WTC11 (cell line): ENCODE results near the gene IQSEC1. TPM values are rescaled to one million over a fixed set of nuclear protein-coding genes. Genes with fewer than 3 reads are reported as not detected.

ENCODE experiments used
- ATAC-seq: fragments of 200-7000 bp; cut with Tn5 transposase; 2 replicates; pipeline ENCODE4 v1.10.0; 2021; ENCODE audit warnings: mild to moderate bottlenecking, moderate library complexity
- CTCF ChIA-PET: fragments of 300-600 bp; sonication (Branson Sonifier 250); formaldehyde crosslinking; loops from one replicate; lab custom pipeline; 2021; ENCODE audit warnings: antibody characterized with exemption; lab: Charles Lee
- POLR2A ChIA-PET: fragments of 350-600 bp; sonication (Branson Sonifier 250); formaldehyde crosslinking; loops from one replicate; lab custom pipeline; 2021; ENCODE audit warnings: antibody characterized with exemption; lab: Charles Lee
- DNase-seq: peaks from one replicate; pipeline ENCODE4 v3.0.0; 2021; ENCODE audit warnings: low spot score
- H3K27ac Mint-ChIP-seq: 2 replicates; pipeline ENCODE4 v1.8.0; 2021; ENCODE audit warnings: mixed read lengths
- H3K27me3 Mint-ChIP-seq: 2 replicates; pipeline ENCODE4 v1.8.0; 2021; ENCODE audit warnings: low read depth, mild to moderate bottlenecking, moderate library complexity, mixed read lengths
- H3K36me3 Mint-ChIP-seq: 2 replicates; pipeline ENCODE4 v1.8.0; 2021; ENCODE audit warnings: mixed read lengths
- H3K4me1 Mint-ChIP-seq: 2 replicates; pipeline ENCODE4 v1.8.0; 2022; ENCODE audit warnings: mixed read lengths
- H3K4me3 Mint-ChIP-seq: 2 replicates; pipeline ENCODE4 v1.8.0; 2021; ENCODE audit warnings: mild to moderate bottlenecking, moderate library complexity, mixed read lengths
- H3K9me3 Mint-ChIP-seq: 2 replicates; pipeline ENCODE4 v1.8.0; 2021; ENCODE audit warnings: mixed read lengths
- ATF2 ChIP-seq: sonication (generic); formaldehyde crosslinking; IDR thresholded peaks from 2 replicates; pipeline ENCODE4 v1.8.1; 2022; ENCODE audit warnings: low read depth, missing genetic modification reagents, borderline replicate concordance
- ATF6 ChIP-seq: sonication (generic); formaldehyde crosslinking; IDR thresholded peaks from 2 replicates; pipeline ENCODE4 v1.8.1; 2023; ENCODE audit warnings: mild to moderate bottlenecking, missing genetic modification reagents
- E2F1 ChIP-seq: sonication (generic); formaldehyde crosslinking; IDR thresholded peaks from 2 replicates; pipeline ENCODE4 v1.8.0; 2022; ENCODE audit warnings: mild to moderate bottlenecking, missing genetic modification reagents
- JUN ChIP-seq: sonication (generic); formaldehyde crosslinking; IDR thresholded peaks from 2 replicates; pipeline ENCODE4 v1.8.0; 2023; ENCODE audit warnings: mild to moderate bottlenecking, missing genetic modification reagents
- NFYB ChIP-seq: sonication (generic); formaldehyde crosslinking; conservative IDR thresholded peaks from 2 replicates; pipeline ENCODE4 v1.8.0; 2022; ENCODE audit warnings: low read depth, missing genetic modification reagents
- SMAD3 ChIP-seq: sonication (generic); formaldehyde crosslinking; IDR thresholded peaks from 2 replicates; pipeline ENCODE4 v1.8.0; 2022; ENCODE audit warnings: missing genetic modification reagents, mild to moderate bottlenecking, borderline replicate concordance
- TCF7 ChIP-seq: sonication (generic); formaldehyde crosslinking; IDR thresholded peaks from 2 replicates; pipeline ENCODE4 v1.8.0; 2022; ENCODE audit warnings: mild to moderate bottlenecking, low read depth, missing genetic modification reagents, moderate library complexity
- ZNF138 ChIP-seq: sonication (generic); formaldehyde crosslinking; conservative IDR thresholded peaks from 2 replicates; pipeline ENCODE4 v1.8.1; 2022; ENCODE audit warnings: mild to moderate bottlenecking, moderate library complexity, missing genetic modification reagents
- ZNF281 ChIP-seq: sonication (generic); formaldehyde crosslinking; IDR thresholded peaks from 2 replicates; pipeline ENCODE4 v1.8.0; 2023; ENCODE audit warnings: mild to moderate bottlenecking, missing genetic modification reagents
- total RNA-seq: library from RNA; stranded (reverse); gene quantifications from 3 replicates; pipeline ENCODE4 v1.2.3, GENCODE V29; 2021

The IQSEC1 gene
- total RNA-seq, 1 experiment from 2014 or later, result 35.0 TPM

DNA sequence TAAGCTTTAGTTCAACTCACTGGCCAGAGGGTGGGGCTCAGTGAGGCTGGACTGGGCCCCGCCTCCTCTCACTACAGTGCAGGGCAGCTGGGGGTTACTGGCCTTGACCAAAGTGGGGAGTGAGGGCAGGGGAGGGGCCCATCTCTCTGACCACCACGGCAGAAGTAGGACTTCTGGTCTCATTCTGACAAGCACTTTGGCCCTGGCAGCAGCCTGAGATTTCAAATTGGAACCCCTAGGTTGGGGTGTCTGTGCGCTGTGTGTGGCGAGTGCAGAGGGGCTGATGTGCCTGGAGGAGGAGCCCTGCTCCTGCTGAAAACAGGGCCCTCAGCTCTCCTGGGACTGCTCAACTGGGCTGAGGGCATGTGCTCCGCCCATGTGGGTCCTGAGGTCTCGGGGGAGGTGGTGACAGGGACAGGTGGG, 171.6 kb downstream of the IQSEC1 start (continued):
- TF ChIP-seq ZNF138 (CRISPR knock-in tag) (no peak), TCF7 (CRISPR knock-in tag) (no peak), ATF2 (no peak), NFYB (CRISPR knock-in tag) (no peak), ATF6 (CRISPR knock-in tag) (no peak), ZNF281 (CRISPR knock-in tag) (no peak)
- TF ChIP-seq, all 79 proteins: peak for 0

DNA sequence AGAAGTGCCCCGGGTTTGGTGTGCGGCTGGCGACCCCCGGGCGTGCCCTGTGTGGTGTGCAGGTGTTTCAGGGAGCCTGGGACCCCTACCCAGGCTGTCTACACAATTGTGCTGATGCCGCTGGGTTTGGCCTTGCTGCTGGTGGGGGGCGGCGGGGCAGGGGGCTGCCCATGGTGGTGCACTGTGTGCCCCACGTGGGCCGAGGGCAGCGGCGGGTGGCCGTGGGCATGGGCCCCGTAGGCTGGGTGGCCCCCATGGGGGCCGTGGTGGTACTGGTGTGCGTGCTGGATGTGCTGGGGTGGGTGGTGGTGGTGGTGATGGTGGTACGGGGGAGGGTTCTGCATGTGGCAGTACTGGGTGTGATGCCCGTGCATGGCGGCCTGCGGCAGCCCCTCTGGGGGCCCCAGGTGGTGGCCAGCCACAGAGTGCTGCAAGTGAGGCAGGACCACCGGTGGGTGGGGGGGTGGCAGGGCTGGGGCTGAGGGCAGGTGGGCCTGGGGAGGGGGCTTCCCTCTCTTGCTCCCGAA, 172.3 kb downstream of the IQSEC1 start:
- POLR2A ChIA-PET, result no interaction called here

More for the DNA sequence above, 172.3 kb downstream of the IQSEC1 start:
- TF ChIP-seq JUN, result no peak
- TF ChIP-seq SMAD3 (CRISPR knock-in tag), result no peak
- no peak for TF ChIP-seq E2F1
- no peak for TF ChIP-seq ZNF281 (CRISPR knock-in tag)
- H3K4me3 Mint-ChIP-seq, result no peak overlapping the region
- no peak for DNase-seq
- no peak overlapping the region for H3K27ac Mint-ChIP-seq
- CTCF ChIA-PET, result interaction anchor here (0.7 to 3.2 kb wide), 5 partner anchors 46 to 149 kb away, joined by 3 to 12 read pairs (median 6); no protein-coding TSS in a partner anchor
- no peak for ATAC-seq
- no peaks in the 10 kb centered on the region for H3K9me3 Mint-ChIP-seq
- H3K36me3 Mint-ChIP-seq, result peaks cover 5% of the 10 kb centered on the region; the same call in 1 of the 2 replicates
- no peaks in the 10 kb centered on the region for H3K27me3 Mint-ChIP-seq
- peaks cover 10% of the 10 kb centered on the region for H3K4me1 Mint-ChIP-seq
